Measurements from ENCODE around the gene TLN1. TPM values are rescaled to one million over a fixed set of nuclear protein-coding genes. Genes with fewer than 3 reads are reported as not detected.

The TLN1 gene
- total and polyA plus RNA-seq, 7 donors, result 45.0 to 609 (median 354) TPM

DNA sequence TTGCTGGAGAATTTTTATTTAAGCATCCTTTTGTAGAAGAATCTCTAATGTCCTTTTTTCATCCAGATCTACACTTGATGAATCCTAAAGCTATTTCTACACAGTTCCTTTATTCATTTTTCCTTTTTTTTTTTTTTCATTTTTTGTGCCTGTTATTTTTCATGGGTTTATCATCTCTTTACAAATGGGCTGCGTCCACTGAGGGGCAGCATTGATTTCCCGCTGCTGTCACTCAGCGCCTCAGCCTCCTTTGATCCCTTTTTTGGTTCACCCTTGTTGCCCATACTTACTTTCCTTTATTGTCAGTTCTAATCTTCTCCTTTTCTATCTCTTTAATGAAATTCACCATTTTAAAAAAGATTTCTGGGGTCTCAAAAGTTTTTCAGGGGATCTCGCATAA is 27.8 kb upstream of the TLN1 start:
- Histone ChIP-seq H3K36me3 (peaks cover 0 to under 1% (median 0%) of the 10 kb centered on the region in 4 donors), H3K9me3 (no peaks in the 10 kb centered on the region), H3K4me3 (no peak overlapping the region), H3K27ac (no peak overlapping the region), H3K4me1 (peaks cover 0 to 27% (median 23%) of the 10 kb centered on the region in 4 donors), H3K27me3 (no peaks in the 10 kb centered on the region)
- no peak for DNase-seq
- intact Hi-C loops (cut with DNase I), result no loop called here
- 94 to 96% methylated on average over 4 of the region's 4 CpGs for WGBS, 2 donors
- TF ChIP-seq EP300 (IDR thresholded peaks at IDR 0.05) (no peak), POLR2A (IDR thresholded peaks at IDR 0.05) (no peak), POLR2AphosphoS5 (IDR thresholded peaks at IDR 0.05) (no peak), CTCF (IDR thresholded peaks at IDR 0.05) (no peak)

DNA sequence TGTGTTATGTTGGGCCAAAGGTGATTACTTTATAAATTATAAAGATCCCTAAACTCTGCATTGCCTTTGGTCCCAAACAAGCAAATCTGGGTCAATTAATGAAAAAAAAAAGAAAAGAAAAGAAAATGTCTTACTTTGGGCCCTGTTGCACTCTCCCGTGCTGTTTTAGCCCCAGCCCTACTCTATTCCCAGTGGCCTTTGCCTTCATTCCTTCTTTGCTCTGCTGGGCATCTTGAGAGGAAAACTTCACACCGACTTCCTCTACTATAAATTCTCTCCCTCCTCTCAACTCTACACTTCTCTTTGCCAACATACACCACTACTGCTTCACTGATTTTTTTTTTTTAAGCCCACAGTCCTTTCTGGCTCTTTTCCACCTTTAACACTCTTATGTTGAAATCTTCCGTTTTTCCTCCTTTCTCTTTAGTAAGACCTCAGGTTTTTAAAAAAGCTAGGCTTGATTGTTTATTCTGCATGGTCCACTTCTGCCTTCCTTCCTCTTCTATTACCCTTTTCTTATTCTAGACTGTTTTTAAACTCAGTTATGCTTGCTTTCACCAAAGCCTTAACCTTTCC is 26.6 kb upstream of the TLN1 start:
- Histone ChIP-seq H3K4me3 (no peak overlapping the region), H3K4me1 (peaks cover 0 to 27% (median 23%) of the 10 kb centered on the region in 4 donors), H3K9me3 (no peaks in the 10 kb centered on the region), H3K36me3 (peaks cover 0 to 13% (median 4%) of the 10 kb centered on the region in 4 donors), H3K27me3 (no peaks in the 10 kb centered on the region), H3K27ac (peak overlapping the region; percentile 79 to 90 (median 82))
- no peak for DNase-seq
- WGBS, 2 donors, result 36 to 48% methylated on average over 3 of the region's 3 CpGs
- TF ChIP-seq POLR2AphosphoS5 (IDR thresholded peaks at IDR 0.05), result peak in 1 of 4 donors; percentile 6
- no peak for TF ChIP-seq POLR2A (IDR thresholded peaks at IDR 0.05)
- intact Hi-C loops (cut with DNase I), result no loop called here

GRCh38 chr9:35757892-35758275 is 25.9 kb upstream of the TLN1 start:
- Histone ChIP-seq H3K9me3 (no peaks in the 10 kb centered on the region), H3K4me3 (no peak overlapping the region), H3K27ac (peak overlapping the region; percentile 79 to 90 (median 82)), H3K27me3 (no peaks in the 10 kb centered on the region), H3K4me1 (peaks cover 0 to 27% (median 23%) of the 10 kb centered on the region in 4 donors), H3K36me3 (peaks cover 6 to 20% (median 11%) of the 10 kb centered on the region in 4 donors)
- DNase-seq, result no peak
- intact Hi-C loops (cut with DNase I), result no loop called here
- TF ChIP-seq CTCF (IDR thresholded peaks at IDR 0.05), result no peak
- TF ChIP-seq POLR2AphosphoS5 (IDR thresholded peaks at IDR 0.05), result no peak
- no peak for TF ChIP-seq EP300 (IDR thresholded peaks at IDR 0.05)
- TF ChIP-seq POLR2A (IDR thresholded peaks at IDR 0.05), result no peak

- H3K4me3 ChIP-seq, result peak overlapping the region; percentile 53 to 75 (median 57)
- TF ChIP-seq POLR2AphosphoS5 (IDR thresholded peaks at IDR 0.05), result peak in 2 of 4 donors; percentile 8 to 33
- no peak for TF ChIP-seq POLR2A (IDR thresholded peaks at IDR 0.05)
- peak overlapping the region; percentile 79 to 90 (median 82) for H3K27ac ChIP-seq
- 2% methylated on average over 20 of the region's 20 CpGs for WGBS, 2 donors
- H3K4me1 ChIP-seq, result peaks cover 0 to 27% (median 23%) of the 10 kb centered on the region in 4 donors
- no peaks in the 10 kb centered on the region for H3K27me3 ChIP-seq
- peak; percentile 83 for DNase-seq
- intact Hi-C loops (cut with DNase I), result no loop called here
- H3K9me3 ChIP-seq, result no peaks in the 10 kb centered on the region
- H3K36me3 ChIP-seq, result peaks cover 11 to 25% (median 16%) of the 10 kb centered on the region in 4 donors
These were observed 25.4 kb upstream of the TLN1 start for GRCh38 chr9:35757226-35757891.

- Histone ChIP-seq H3K4me1 (peaks cover 0 to 27% (median 23%) of the 10 kb centered on the region in 4 donors), H3K27me3 (no peaks in the 10 kb centered on the region), H3K9me3 (no peaks in the 10 kb centered on the region), H3K36me3 (peaks cover 13 to 33% (median 24%) of the 10 kb centered on the region in 4 donors), H3K4me3 (peak overlapping the region; percentile 53 to 75 (median 57)), H3K27ac (peak overlapping the region; percentile 79 to 90 (median 82))
- TF ChIP-seq CTCF (IDR thresholded peaks at IDR 0.05), result peak; percentile 59 to 76 (median 68)
- TF ChIP-seq POLR2A (IDR thresholded peaks at IDR 0.05), result no peak
- TF ChIP-seq POLR2AphosphoS5 (IDR thresholded peaks at IDR 0.05), result no peak
- no peak for TF ChIP-seq EP300 (IDR thresholded peaks at IDR 0.05)
- 8% methylated on average over 48 of the region's 48 CpGs for WGBS, 2 donors
- DNase-seq, result peak; percentile 87
- intact Hi-C loops (cut with DNase I), result no loop called here
These were observed 24.6 kb upstream of the TLN1 start for GRCh38 chr9:35756275-35757225.
